Muscle layer of duodenum (tissue), 2 donors: Measurements from ENCODE around the gene RGS17.

Experiments used
- H3K27ac ChIP-seq: one replicate; pipeline ENCODE4 v1.7.0; 2013; ENCODE audit warnings: mild to moderate bottlenecking, low read length
- H3K27me3 ChIP-seq: one replicate; pipeline ENCODE4 v1.7.0; 2013; ENCODE audit warnings: low read depth, mild to moderate bottlenecking, control low read depth, low read length
- H3K36me3 ChIP-seq, 2 donors: one replicate each; pipeline ENCODE4 v1.7.0; 2013; ENCODE audit warnings: low read length in 2 of 2, control low read depth in 1 of 2, mild to moderate bottlenecking in 1 of 2; ENCODE audit not compliant: insufficient read depth in 2 of 2, control insufficient read depth in 1 of 2
- H3K4me1 ChIP-seq, 2 donors: one replicate each; pipeline ENCODE4 v1.7.0; 2013; ENCODE audit warnings: low read length in 2 of 2, mild to moderate bottlenecking in 2 of 2, control low read depth in 1 of 2, moderate library complexity in 1 of 2; ENCODE audit not compliant: insufficient read depth in 2 of 2, control insufficient read depth in 1 of 2
- H3K4me3 ChIP-seq, 2 donors: one replicate each; pipeline ENCODE4 v1.7.0; 2013; ENCODE audit warnings: low read length in 2 of 2, low read depth in 1 of 2, mild to moderate bottlenecking in 1 of 2
- H3K9me3 ChIP-seq, 2 donors: one replicate each; pipeline ENCODE4 v1.7.0; 2013; ENCODE audit warnings: low read length in 2 of 2, control low read depth in 1 of 2, mild to moderate bottlenecking in 1 of 2; ENCODE audit not compliant: control insufficient read depth in 1 of 2
- donor health status: healthy.

Gene RGS17

DNA sequence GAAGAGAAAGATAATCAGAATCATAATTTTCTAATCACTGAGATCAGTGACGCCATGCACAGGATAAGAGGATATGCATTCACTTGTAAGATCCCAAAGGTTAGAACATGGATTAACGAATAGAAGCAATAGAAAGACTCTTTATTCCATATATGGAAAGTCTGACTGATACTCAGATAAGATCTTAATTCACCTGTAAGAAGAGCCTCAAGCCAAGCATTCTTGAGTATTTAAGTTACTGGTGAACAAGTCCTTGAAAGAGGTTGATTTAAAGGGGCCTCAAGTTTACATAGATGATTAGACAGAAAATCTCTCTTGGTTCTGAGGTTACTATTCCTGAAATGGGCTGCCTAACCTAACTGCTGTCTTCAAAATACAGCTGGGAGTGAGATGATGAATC lies 74.8 kb downstream of the RGS17 start:
- Histone ChIP-seq H3K27me3 (no peaks in the 10 kb centered on the region), H3K36me3 (no peaks in the 10 kb centered on the region), H3K4me3 (no peak overlapping the region), H3K9me3 (no peaks in the 10 kb centered on the region), H3K4me1 (no peaks in the 10 kb centered on the region), H3K27ac (no peak overlapping the region)

DNA sequence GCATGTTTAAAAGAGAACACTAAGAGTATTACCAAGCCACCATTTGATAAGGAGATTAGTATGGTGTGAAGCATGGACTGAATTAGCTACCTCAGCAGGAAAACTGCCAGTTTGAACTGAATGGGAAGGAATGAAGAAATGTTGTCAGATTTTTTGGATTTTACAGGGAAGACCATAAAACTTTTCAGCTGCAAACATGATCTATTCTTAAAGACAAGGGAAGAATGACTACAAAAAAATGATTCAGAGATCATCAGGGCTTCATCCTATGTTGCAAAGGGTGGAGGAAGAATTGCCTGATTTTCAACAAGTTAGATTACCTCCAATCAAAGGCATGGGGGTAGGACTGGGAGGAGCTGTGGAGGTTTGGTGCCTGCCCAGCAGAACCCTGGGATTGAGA lies 79.3 kb downstream of the RGS17 start:
- Histone ChIP-seq H3K27me3 (no peaks in the 10 kb centered on the region), H3K4me3 (no peak overlapping the region), H3K9me3 (no peaks in the 10 kb centered on the region), H3K4me1 (no peaks in the 10 kb centered on the region), H3K36me3 (no peaks in the 10 kb centered on the region), H3K27ac (no peak overlapping the region)

DNA sequence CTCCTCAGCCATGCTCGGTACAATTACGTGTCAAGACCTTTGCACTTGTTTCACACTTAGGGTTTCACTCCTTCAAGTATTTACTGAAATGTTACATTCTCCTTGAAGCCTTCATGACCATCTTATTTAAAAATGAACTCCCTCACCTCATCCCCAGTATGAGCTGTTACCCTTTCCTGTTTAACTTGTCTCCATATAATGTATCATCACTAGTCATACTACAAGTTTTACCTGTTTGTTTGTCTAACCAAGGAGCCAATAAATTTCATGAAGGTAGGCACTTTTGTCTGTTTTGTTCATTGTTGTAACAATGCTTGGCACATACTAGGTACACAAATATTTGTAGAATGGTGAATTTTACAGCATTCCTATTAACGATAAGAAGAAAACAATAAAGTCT lies 82.5 kb downstream of the RGS17 start:
- H3K4me3 ChIP-seq: no peak overlapping the region
- no peaks in the 10 kb centered on the region for H3K27me3 ChIP-seq
- H3K4me1 ChIP-seq: no peaks in the 10 kb centered on the region
- H3K9me3 ChIP-seq: no peaks in the 10 kb centered on the region
- no peak overlapping the region for H3K27ac ChIP-seq
- no peaks in the 10 kb centered on the region for H3K36me3 ChIP-seq

DNA sequence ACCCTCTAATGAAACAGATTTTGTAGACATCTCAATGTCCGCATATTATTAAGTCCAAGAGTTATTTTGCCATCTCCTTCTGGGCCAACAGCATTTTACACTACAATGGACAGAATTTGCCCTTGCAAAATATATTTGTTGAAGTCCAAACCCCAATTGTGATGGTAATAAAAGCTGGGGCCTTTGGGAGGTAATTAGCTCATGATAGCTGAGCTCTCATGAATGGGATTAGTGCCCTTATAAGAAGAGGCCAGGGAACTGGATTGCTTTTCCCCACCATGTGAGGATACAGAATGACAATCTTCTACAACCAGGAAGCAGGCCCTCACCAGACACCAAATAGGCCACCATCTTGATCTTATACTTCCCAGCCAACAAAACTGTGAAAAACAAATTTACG lies 83.7 kb downstream of the RGS17 start:
- H3K4me1 ChIP-seq: no peaks in the 10 kb centered on the region
- H3K4me3 ChIP-seq: no peak overlapping the region
- no peaks in the 10 kb centered on the region for H3K9me3 ChIP-seq
- no peak overlapping the region for H3K27ac ChIP-seq
- no peaks in the 10 kb centered on the region for H3K36me3 ChIP-seq
- H3K27me3 ChIP-seq: no peaks in the 10 kb centered on the region

DNA sequence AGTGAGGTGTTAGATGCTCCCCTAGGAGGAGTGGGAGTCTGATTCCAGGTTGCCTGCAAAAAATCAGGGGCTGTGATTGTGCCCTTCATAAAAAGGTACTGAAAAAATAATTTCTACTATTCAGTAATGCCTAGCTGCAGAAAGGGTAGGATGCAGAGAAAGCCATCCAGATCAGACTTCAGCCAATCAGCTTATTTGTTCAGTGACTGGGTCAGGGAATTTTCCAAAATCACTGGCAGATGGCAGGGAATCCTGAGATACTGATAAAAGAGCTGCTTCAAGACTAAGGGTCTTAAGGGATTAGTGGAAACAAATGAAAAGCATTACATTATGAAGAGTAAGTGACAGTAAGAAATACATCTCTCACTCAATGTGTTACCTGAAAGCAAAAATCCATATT lies 85.8 kb downstream of the RGS17 start:
- no peaks in the 10 kb centered on the region for H3K36me3 ChIP-seq
- H3K27me3 ChIP-seq: no peaks in the 10 kb centered on the region
- no peaks in the 10 kb centered on the region for H3K9me3 ChIP-seq
- H3K4me3 ChIP-seq: no peak overlapping the region
- H3K4me1 ChIP-seq: no peaks in the 10 kb centered on the region
- H3K27ac ChIP-seq: no peak overlapping the region

DNA sequence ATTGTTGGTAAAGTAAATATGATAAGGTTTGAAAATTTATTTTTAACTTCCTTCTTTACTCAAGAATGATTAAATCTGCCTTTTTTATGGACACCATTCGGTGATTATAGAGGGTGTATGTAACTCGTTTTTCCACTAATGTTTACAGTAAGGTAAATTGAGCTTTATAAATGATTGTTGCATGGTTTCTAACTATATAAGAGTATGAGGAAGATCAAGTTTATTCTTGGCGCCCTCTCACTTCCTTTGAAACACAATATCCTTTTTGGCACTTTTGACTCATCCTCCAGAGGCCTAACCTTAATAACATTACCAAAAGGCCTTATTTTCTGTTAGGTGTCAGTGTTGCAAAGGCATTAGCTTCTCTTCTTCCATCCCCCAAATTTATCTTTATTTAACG lies 86.8 kb downstream of the RGS17 start:
- Histone ChIP-seq H3K27me3 (no peaks in the 10 kb centered on the region), H3K4me1 (no peaks in the 10 kb centered on the region), H3K9me3 (no peaks in the 10 kb centered on the region), H3K4me3 (no peak overlapping the region), H3K36me3 (no peaks in the 10 kb centered on the region), H3K27ac (no peak overlapping the region)

DNA sequence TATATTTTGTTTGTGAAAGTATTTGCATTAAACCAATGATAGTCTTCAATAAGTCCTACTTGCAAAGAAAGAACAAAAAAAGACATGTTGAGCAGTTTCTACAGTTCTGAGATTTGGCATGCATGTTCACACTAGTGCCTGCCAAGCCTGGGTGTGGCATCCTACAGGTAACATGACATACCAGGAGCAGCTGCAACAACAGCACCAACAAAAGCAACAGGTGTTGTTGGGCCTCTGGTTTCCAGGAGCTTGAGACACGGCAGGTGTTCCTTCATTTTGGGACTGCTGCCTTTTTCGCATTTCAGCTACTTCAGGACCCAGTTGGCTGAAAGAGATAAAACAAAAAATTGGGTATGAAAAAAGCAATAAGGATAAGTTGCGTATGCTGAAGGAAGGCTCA lies 87.4 kb downstream of the RGS17 start:
- Histone ChIP-seq H3K4me1 (no peaks in the 10 kb centered on the region), H3K36me3 (no peaks in the 10 kb centered on the region), H3K9me3 (no peaks in the 10 kb centered on the region), H3K27me3 (no peaks in the 10 kb centered on the region), H3K27ac (no peak overlapping the region), H3K4me3 (no peak overlapping the region)

DNA sequence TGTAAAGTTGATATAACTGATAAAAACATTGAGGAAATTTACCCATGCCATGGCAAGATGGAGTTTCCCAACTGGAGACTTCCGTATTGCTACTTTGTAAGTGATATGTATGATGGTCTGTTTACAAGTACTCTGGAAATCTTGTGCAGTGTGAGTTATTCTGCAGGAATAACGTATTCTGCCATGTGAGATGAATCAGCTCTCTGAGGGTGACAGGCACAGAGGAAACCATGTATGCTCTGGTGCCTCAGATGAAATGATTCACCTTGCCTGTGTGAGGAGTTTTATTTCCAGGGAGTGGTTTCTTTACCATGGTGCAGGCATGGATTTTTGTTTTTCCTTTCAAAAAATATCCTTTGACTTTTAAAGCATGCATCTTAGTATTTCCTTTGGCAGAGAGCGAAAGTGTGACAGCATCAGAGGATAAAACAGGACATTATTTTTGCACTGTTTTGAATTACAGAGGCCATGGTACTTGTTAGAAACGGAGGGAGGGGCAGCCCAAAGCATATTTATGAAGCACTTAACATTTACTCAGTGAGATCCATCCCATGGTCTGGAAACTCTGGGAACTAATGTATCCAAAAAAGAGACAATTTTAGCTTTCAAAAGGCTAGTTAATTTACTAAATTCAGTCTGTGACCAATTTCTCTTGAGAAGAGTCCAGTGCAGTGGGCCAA lies 92.6 kb downstream of the RGS17 start:
- no peaks in the 10 kb centered on the region for H3K27me3 ChIP-seq
- no peaks in the 10 kb centered on the region for H3K4me1 ChIP-seq
- H3K36me3 ChIP-seq: no peaks in the 10 kb centered on the region
- H3K4me3 ChIP-seq: no peak overlapping the region
- H3K9me3 ChIP-seq: no peaks in the 10 kb centered on the region
- no peak overlapping the region for H3K27ac ChIP-seq

DNA sequence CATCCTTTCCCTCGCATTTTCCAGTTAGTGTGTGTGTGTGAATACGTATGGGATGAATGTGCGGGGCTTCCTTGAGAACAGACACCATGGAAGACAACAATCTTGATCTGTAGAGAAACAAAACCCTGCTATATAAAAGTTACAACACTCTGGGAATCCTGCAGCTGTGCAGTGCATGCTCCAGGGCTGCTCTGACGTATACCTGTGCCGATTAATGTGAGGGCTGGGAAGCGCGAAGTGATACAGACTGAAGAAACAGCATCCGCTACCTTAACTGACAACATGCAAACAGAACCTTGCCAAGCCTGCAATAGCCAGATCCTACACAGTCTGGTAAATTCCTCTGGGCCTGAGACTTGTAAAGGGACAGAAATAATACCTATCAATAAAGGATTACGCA lies 96.9 kb downstream of the RGS17 start:
- Histone ChIP-seq H3K27ac (no peak overlapping the region), H3K4me3 (no peak overlapping the region), H3K9me3 (no peaks in the 10 kb centered on the region), H3K4me1 (no peaks in the 10 kb centered on the region), H3K36me3 (no peaks in the 10 kb centered on the region), H3K27me3 (no peaks in the 10 kb centered on the region)

DNA sequence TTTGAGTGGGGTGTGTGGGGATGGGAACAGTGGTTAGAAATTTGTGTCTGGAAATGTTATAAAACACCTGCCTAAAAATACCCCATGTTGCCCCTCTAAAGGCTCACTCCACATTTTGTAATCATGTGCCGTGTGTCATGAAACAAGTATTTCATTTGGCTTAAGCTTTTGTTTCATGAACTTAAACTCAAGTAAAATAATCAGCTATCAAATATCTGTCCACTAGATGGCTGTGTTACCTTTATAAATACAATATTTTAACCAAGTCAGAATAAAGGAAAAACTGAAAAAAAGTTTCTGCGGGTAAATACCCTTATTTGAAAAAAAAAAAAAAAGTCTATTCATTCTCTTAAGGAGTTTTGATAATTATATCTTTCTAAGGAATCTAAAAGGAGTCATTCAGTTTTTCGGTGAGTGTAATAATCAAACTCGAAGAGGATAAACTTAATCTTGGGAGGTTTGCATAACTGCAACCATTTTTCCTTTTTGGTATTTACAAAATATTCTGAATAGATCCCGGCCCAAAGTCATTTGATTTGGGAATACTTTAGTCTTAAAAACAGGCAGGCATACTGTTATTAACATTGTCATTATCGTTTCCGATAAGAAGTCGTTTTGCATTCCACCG lies 98.7 kb downstream of the RGS17 start:
- H3K4me1 ChIP-seq: no peaks in the 10 kb centered on the region
- H3K27ac ChIP-seq: no peak overlapping the region
- no peak overlapping the region for H3K4me3 ChIP-seq
- no peaks in the 10 kb centered on the region for H3K9me3 ChIP-seq
- H3K36me3 ChIP-seq: no peaks in the 10 kb centered on the region
- no peaks in the 10 kb centered on the region for H3K27me3 ChIP-seq

DNA sequence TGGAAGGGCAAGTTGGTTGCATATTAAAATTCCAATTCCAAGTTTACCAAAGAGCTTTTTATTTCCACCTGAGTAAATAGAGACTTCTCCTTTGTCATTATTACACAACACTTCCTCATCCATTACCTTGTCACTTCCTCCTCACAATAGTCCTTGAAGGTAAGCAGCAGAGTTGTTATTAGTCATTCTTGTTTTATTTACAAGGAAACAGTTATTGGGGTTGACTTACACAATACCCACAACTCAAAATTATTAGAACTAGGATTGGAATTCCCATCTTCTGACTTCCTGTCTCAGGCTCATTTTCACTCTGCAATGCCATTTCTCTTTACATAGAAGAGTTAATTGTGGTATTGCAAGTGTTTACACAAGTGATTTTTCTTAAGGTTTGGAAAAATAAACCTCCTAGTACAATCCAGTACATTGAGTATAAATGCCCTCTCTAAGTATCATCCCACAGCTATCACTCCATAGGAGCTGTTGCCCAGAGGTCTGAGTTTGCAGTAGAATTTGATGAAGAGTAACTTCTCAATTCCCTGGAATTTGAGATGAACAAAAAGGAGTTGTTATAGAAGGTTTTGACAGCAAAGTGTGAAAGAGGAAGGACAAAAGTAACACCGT lies 99.6 kb downstream of the RGS17 start:
- no peak overlapping the region for H3K27ac ChIP-seq
- no peaks in the 10 kb centered on the region for H3K36me3 ChIP-seq
- H3K27me3 ChIP-seq: no peaks in the 10 kb centered on the region
- H3K4me1 ChIP-seq: no peaks in the 10 kb centered on the region
- no peak overlapping the region for H3K4me3 ChIP-seq
- no peaks in the 10 kb centered on the region for H3K9me3 ChIP-seq

DNA sequence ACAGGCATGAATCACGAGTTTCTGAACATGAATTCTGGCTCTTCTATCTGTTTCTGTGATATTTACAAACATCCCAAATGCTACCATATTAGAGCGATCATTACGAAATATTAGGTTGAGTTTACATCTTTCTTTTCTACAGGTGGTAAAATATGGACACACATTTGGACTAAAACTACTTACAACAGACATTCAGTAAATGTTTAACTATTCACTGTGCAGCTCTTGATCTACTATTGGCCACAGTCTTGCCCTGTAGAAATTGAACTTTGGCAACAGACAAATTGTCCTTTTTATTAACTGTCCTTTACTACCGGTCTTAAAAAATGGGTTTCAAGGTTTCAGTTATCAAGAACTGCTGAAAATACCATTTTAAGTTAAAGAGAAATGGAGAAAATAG lies 102.1 kb downstream of the RGS17 start:
- Histone ChIP-seq H3K27me3 (no peaks in the 10 kb centered on the region), H3K9me3 (no peaks in the 10 kb centered on the region), H3K36me3 (no peaks in the 10 kb centered on the region), H3K4me1 (peaks cover 0 to 4% of the 10 kb centered on the region in 2 donors), H3K4me3 (no peak overlapping the region), H3K27ac (no peak overlapping the region)
